Stimulated activated naive CD4-positive, alpha-beta T cell treated with Interleukin-2 at 50 U/mL for 16 hours (primary cell): ENCODE measurements around the gene CABP2.
A peak's percentile ranks its signal among the peaks of the same experiment; 100 is the strongest.

Experiments
- DNase-seq: peaks from one replicate; lab custom pipeline; 2025; lab: John Stamatoyannopoulos, UW

Gene CABP2

DNA sequence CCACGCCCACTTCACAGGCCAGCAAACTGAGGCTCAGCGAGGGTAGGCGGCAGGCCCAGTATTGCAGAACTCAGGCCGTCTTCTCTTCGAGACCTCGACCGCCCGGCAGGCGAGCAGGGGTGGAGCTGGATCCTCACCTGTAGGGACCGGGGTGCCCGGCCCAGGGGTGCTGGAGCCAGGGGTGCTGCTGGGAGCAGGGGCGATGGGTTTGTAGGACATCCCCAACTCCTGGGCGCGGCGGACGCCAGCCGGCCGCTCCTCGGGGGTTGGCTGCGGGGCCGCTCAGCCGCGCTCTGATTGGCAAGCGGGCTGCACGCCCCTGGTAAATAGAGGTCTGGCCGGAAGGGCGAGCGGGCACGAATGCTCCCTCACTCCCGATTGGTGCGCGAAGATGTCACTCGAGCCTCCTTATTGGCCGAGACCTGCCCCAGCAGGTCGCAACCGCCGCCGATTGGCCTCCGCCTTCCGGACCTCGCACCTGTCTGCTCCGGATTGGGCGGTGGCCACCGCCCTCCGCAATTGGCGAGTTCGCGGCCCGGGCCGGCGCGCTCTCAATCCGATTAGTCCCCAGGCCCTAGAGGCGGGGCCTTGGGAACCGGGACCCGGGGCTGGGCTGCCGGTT, 15.3 kb downstream of the CABP2 start, which contains the start of gene CDK2AP2:
Gene CDK2AP2, minus strand, starts transcription at position 299 of the 622 bp plus-strand sequence. Its CDS starts 80 bp downstream, at position 219.
- peak; percentile 98 for DNase-seq

DNA sequence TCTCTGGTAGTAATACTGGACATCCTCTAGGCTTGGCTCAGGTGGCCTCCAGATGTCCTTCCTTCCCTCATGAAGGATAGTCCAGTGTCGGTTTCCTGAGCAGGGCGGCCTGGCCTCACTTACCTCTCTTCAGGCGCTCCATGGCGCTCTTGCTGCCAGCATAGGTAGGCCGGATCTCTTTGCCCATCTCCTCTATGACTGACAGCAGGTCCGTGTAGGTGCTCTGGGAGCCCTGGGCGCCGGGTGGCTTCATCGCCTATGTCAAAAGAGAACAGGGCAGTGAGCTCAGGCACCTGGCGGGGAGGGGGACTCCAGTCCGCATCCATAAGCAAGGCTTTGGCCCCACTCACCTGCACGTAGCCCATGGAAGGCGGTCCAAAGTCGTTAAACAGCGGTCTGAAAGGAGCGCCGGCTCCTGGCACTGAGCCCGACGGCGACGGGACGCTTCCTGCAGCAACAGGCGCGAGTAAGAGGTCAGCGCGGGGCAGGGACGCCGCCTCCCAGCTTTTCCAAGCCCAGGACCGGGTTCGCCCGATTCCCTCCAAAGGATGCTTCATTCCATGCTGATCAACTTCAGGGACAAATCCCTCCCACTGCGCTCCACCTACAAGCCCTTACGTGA, 15.9 kb downstream of the CABP2 start:
- DNase-seq, result no peak

DNA sequence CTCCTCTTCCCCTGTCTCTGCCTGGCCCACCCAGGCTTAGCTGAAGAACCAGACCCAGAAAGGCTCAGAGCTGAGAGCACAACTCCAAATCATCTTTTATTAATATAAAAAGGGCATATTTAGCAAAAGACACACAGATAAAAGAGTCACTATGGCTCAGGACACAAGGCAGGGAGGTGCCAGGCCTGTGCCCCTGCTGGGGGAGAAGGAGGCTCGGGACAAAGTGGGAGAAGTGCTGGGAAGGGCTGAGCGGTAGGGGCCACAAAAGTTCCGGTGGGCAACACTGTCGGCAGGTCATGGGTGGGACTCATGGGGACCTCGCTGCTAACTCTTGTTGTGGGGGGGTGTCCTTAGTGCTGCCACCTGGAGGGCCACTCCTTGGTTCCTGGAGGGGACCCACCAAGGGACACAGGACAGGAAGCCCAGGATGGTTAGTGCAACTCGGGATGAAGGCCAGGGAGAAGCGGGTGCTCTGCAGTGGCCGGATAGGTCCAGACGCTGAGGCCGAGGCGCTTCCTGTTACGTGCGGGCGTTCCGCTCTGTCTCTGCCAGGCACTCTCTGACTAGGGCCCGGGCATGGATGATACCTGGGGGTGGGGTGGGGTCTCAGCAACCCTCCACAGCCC, 16.7 kb downstream of the CABP2 start:
- no peak for DNase-seq

DNA sequence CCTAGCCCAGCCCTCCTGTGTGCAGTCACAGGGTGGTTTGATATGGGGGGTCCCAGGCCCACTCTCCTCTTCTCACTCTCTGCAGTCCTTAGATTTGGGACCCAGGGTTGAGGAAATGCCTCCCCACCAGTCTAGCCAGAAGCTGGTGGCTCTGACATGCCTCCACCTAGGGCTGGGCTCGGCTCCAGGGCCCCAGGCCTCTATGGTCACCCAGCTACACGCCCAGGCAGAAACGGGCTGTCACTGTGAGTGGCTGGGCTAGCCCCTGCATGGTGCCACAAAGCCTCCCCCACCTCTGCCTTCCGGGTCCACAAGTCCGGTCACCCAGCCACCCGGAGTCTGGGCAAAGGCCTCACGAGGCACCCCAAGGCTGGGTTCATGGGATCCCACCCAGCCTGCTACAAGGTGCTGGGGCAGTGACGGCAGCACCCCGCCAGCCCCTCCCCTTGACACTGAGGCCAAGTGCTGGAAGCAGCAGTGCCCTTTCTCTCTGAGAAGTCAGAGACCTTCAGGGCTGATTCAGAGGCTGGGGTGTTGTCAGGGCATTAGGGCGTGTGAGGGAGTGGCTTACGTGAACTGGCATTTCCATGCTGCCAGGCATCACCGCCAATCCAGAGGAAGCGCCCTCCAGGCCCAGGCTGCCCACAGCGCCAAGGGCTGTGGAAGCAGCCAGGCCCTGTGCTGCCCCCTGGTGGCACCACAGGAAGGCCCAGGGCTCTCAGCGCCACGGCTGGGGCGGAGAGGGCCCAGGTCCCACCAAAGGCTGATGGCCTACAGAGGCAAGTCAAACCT, 17.4 kb downstream of the CABP2 start:
- peak; percentile 90 for DNase-seq

DNA sequence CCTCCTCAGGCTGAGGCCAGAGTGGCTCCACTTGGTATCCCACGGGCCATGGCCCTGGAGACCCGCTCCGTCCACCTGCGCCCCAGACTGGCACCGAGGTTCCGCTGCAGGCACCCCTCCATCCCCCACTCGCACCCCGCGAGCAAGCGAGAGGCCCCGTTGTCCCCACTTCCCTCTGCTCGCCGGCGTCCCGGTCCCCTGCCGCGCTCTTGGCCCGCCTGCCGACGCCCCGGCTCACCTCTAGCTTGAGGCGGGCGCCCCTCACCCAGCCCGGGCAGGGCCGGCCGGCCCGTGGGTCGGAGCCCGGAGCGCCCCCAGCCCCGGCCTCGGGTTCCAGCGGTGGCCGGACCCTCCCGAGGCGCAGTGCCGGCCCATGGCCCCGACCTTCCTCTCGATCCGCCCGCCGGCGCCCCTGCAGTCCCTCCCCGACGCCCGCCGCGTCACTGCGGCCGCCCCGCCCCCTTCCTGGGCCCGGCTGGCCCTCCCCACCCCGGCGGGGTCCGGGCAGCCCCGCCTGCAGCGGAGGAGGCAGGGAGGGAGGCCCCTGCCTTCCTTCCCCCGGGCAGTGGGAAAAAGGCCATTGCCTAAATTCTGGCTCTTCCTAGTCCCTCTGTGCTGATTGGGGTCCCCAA, 18.2 kb downstream of the CABP2 start, which contains the start of gene PITPNM1:
Gene PITPNM1, minus strand, starts transcription at position 414 of the 632 bp plus-strand sequence. CDS start 1,183 bp downstream, outside the sequence.
- peak; percentile 54 for DNase-seq

DNA sequence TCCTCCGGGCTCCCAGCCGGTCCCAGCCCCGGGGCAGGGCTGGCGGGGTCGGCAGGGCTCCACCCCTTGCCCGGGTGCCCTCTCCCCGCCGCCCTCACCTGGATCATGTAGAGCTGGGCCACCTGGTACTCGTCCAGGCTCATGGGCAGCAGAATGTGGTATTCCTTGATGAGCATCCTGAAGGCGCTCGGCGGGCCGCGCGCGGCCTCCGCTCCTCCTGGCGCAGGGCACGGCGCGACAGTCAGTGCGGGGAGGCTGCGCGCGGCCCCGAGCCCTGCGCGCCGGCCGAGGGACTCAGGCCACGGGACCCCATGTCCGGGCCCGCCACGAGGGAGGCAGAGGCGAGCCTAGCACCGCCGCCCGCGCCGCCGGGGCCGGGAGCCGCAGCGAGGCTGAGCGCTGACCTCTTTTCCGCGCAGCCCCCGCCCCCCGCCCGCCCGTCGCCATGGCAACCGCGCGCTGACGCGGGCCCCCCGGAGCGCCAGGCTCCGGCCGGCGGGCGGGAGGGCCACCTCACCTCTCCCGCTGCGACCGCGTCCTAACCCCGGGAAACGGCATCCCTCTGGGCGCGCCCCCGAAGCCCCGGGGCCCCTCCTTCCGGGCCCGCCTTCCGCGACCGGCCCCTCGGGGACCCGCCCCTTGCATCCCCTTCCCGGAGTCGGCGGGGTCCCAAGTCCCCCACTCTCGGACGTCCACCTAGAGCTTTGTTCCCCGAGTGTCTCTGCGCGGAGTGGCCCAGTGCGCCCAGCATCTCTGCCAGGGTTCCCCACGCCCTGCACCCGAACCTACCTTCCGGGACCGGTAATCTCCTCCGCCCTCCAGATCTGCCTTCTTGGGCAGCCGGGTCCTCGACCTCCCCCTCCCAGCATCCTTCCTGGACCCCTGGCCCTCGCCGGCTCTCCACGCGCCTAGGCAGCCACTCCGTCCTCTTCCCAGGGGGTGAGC, 19.0 kb downstream of the CABP2 start:
- peak; percentile 26 for DNase-seq

DNA sequence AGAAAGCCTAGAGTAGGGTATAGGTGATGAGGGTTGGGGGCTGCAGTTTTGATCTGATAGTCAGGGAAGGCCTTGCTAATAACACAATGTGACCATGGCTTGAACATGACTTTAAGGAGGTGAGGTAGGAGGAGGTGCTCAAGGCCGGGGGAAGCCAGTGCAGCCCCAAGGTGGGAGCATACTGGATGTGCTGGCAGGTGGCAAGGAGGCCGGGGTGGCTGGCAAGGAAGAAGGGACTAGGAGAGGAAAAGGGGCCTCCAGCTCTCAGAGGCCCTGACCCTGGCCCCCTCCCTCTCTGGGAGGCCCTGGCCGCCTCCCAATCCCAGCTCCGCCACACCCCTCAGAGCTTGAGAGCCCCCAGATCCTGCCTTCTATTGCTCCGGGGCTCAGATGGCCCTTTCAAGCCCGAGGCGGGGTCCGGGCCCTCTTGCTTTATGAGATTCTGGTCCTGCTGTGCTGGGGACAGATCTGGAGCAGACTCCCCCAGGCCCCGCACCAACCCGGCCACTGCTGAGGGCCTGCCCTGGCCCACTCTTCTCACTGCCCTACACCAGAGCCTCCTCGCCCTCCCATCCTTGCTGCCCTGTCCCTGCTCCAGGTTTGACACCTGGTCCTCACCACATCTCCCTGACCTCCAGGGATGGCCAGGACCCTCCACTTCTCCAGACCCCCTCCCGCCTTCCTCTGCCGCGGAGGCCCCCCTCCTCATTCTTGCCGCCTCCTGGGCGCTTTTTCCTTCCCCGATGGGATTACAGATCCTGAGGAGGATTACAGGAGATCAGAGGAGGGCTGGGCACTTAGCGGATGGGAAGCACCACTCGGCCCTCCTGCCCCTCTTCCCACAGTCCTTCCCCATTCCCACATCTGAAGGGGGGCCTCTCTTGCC, 19.9 kb downstream of the CABP2 start:
- no peak for DNase-seq

DNA sequence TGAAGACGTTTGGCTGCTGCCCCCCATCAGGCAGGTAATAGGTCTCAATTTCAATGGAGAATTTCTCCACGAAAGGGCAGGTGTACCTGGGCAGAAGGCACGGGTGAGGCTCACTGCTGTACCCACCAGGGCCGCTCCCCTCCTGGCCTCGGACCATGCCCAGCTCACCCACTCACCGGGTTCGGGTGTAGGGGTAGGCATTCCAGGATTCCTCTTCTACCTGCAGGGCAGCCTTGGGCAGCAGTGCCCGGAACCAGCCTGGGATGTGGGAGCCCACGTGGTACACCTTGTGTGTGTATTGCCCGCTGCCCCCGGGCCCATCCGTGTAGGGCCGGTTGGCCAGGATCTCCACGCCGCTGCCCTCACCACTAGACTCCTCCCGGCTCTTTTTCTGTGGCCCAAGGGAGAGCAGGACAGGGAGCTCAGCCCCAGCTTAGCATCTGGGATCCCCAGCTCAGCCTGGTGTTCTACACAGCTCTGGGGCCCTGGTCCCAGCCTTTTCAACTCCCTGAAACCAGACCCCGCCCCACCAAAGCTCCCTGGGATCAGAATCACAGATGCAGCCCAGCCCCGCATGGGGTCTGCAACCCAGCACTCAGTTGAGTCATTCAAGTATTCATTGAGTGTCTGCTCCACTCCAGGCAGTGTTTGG, 20.8 kb downstream of the CABP2 start:
- DNase-seq, result no peak

DNA sequence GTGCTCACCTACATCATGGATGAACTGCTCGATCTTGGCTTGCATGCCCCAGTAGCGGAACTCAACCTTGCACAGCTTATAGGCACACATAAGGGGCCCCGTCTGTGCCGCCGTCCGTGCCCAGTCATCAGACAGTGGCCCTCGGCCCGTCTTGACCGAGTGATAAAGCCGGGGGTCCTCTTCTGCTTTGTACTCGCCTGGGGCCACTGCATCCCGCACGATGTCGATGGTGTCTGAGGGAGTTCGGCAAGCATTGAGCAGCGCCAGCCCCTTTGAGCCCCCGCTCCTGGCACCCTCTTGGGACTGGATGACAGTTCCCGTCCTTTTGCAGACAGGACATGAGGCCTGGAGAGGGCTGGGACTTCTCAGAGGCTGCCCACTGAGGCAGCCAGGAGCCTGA, 21.4 kb downstream of the CABP2 start:
- DNase-seq, result no peak

DNA sequence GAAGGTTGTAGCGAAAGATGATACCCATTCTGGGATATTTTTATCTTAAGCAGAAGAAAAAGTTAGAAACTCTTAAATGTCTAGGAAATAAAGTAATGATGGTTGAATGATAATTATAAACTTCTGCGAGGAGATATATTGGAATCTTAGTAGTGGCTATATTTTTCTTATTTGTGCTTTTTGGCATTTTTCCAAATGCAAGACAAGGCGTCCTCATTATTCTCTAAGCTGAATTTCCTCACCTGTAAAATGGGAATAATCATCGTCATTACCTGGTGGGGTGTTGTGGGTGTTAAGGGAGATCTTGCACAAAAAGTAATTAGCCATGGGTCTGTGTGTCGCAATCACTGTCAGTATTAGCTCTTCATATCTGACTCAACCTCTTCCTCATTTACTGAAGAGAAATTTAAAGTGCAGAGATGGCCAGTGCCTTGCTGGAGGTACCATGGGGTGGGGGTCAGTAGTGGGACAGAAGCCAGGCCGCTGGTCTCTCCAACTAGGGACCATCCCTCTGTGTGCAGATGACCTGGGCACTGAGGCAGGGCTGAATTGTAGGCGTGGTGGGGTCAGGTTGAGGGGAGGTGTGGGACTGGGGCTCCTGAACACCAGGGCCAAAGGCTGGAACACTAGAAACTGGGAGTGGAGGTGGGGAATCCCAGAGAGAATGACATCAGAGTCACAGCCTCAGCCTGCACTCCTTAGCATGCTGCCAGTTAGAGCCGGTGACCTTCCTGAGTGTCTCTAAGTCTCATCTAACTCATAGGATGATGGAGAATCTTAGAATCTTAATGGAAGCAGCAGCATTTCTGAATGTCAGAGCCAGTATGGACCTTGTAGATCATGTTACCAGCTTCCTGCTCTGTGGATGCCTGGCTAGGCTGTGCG, 22.2 kb downstream of the CABP2 start:
- DNase-seq, result no peak

DNA sequence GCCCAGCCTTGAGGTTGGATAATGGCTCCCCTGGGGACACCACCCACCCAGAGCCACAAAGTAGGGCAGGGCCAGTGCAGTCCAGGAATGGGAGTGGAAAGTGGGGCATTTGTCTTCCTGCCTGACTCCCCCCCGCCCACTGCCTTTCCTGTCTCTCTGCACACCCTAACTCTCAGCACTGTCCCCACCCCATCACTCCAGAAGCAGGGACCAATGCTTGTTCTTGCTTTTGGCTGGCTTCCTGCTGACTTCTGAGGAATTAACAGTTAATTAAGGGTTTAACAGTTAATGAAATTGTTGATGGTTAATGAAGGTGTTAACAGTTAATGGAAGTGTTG, 22.8 kb downstream of the CABP2 start:
- no peak for DNase-seq

DNA sequence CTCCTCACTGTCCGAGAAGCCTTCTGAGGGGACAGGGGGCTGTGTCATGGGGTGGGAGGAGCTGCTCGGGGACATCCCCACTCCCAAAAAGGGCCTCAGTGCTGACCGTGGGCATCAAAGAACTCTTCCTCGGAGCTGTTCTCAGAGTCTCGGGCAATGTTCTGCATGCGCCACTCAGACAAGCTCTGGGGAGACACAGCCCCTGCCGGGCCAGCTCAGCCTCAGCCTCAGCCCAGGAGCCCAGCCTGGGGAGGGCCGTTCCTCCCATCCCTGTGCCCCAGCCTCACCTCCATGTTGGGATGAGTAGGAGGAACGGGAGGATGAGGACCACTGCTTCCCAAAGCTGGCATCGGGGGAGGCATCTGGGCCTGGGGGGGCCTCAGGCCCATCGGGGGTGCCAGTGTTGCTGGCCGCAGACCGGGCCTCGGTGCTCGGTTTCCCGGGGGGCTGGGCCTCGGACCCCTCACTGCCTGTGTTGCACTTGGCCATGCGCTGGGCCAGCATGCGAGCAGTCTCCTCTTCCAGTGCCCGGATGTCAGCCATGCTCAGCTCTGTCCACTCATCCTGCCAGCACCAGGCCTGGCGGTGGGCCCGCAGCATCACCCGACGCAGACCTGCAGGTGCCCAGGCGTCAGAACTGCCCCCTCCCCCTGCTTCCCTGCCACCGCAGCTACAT, 23.3 kb downstream of the CABP2 start:
- no peak for DNase-seq

DNA sequence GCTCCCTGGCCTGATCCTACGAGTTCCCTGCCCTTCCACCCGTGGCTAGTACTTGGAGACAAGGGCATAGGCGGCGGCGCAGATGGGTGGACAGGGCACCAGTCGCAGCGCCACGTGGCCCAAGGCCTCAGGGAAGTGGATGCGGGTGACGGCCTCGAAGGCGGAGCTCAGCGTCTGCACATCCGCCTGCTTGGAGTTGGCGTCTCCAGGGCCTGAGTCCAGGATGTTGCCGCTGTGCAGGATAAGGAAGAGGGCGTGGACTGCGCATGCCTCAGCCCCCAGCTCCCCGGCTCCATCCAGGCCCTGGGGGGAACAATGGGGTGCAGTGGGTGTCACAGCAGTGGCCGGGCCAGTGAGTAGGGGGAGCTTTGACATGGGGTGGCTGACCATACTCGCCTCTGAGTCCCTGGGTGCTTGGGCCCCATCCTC, 24.7 kb downstream of the CABP2 start:
- no peak for DNase-seq

DNA sequence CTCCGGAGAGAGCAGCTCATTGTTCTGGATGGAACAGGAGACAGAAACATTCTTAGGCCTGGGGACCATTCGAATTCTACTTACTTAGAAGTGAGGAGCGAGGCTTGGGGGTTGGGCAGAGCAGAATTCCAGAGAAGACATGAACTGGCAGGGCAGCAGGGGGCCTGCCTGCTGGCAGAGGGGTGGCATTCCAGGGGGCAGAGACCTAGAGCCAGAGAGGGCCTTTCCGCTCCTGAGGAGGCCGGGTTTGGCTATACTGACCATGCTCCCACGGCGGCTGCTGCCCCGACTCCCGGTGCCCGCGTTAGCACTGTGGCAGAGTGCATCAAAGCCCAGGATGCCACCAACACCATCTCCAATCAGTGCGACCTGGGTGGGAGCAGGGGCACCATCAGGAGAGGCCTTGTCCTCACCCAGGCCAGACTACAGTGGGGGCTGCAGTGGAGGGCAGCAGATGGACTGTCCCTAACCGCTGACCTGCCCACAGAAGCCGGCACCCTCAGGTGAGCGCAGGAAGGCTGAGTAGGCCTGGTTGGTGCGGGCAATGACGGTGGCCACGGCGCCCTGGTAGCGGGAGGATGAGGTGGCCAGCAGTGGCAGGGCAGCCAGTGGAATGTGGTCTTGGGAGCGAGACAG, 25.5 kb downstream of the CABP2 start:
- no peak for DNase-seq

DNA sequence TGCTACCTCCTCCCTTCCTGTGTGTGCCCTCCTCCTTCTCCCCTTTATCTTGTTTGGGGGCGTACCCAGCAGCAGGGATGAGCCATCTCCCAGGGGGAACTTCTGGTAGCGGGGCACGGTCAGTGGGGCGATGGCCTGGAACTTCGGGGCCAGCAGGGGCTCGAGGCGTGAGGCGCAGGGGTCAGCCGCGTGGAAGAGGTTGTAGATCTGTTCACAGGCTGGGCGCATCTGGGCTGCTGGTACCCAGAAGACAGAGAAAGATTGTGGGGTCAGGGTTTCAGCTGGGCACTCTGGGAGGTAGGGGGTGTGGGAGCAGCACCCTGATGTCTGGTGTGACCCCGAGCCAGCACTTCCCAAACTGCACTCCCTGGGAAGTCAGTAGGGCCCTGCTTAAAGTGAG, 27.1 kb downstream of the CABP2 start:
- no peak for DNase-seq

DNA sequence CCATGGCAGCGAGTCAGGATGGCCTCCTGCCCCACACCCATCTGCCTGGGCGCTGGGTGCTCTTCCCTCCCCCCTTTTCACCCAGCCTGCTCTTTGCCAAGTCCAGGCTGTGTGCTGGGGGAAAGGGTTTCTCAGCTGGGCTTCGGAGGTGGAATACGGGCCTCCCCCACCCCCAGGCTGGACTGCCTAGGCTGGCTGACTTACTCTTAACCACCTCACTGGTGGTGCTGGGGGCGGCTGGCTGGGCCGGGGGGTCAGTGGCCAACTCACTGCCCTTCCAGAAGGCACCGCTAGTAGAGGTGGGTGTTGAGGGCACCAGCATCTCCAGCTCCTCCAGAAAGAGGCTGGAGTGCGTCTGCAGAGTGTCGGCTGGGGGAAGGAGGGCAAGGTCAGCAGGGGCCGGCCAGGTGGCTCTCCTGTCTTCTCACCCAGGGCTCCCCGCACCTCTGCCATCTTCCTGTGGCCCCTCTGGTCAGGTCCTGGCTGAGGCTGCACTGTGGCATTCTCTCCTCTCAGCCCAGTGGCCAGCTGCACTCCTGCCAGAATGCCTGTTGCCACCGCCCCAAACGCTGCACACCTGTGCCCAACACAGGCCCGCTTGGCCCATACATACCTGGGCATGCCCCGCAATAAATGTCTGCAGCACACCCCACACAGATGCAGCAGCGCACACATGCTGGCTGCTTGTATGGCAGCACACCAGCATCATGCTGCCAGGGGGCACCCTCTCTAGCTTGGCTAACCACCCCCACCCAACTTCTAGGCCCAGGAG, 27.8 kb downstream of the CABP2 start:
- no peak for DNase-seq
